Keratinocyte (primary cell): Measurements from ENCODE around the gene FAU.
A peak's percentile ranks its signal among the peaks of the same experiment; 100 is the strongest.

Experiments used
- CTCF ChIP-seq, 3 experiments: IDR thresholded peaks in 1 of 3; conservative IDR thresholded peaks in 1 of 3; optimal IDR thresholded peaks in 1 of 3; 2 replicates in 2 of 3; 3 replicates in 1 of 3; pipeline versions ENCODE3 to v1.5.1; 2011; ENCODE audit warnings: low read length in 3 of 3, mild to moderate bottlenecking in 3 of 3, moderate library complexity in 2 of 3, control low read depth in 1 of 3, inconsistent platforms in 1 of 3; ENCODE audit not compliant: insufficient read depth in 2 of 3; ENCODE audit errors: extremely low read depth in 1 of 3
- EZH2 ChIP-seq: IDR thresholded peaks from one replicate; pipeline ENCODE4 v1.6.1; 2012; ENCODE audit warnings: inconsistent platforms, mild to moderate bottlenecking, low read length, moderate library complexity

GRCh38 chr11:65117206-65118096 is 4.5 kb downstream of the FAU start, which contains the start of gene ZNHIT2:
- TF ChIP-seq CTCF (optimal IDR thresholded peaks at IDR 0.05 in 1 of 3, IDR thresholded peaks at IDR 0.05 in 1 of 3, conservative IDR thresholded peaks at IDR 0.05 in 1 of 3; ENCODE audit: extremely low read depth in 1 of 3, insufficient read depth in 2 of 3, low read length in 3 of 3) (peak; percentile 90 to 94 (median 93)), EZH2 (no peak)
